C4-2B (cell line): ENCODE measurements around the gene UTF1.

Experiments
- ZFX ChIP-seq: fragments of 450-650 bp; IDR thresholded peaks from 2 replicates; pipeline ENCODE4 v1.6.1; 2017
- TF ChIP-seq, protein P1 (sequence below): fragments of 450-650 bp; conservative IDR thresholded peaks from 2 replicates; pipeline ENCODE4 v1.5.1; 2017; ENCODE audit warnings: mild to moderate bottlenecking

DNA sequence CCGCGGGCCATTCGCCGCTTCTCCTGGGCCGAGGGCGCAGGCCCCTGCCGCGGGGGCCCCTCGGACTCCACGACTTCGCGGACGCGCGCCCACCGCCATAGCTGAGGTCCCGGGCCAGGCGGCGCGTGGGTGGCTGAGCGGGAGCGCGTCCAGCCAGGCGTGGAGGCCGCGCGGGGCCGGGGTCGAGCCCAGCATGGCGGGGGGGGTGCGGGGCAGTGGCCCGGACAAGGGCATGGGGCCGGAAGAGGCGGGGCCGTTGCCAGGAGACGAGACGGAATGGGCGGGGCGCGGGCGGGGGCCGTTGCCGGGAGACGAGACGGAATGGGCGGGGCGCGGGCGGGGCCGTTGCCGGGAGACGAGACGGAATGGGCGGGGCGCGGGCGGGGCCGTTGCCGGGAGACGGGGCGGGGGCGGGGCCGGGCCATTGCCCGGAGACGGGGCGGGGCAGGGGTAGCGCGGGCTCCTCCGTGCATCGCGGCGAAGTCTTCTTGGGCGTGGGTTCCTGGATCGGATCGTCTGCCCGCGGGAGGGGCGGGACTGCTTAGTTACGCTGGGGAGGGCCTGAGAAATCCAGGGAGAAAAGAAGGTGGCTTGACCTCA lies 31.8 kb downstream of the UTF1 start:
- TF ChIP-seq, protein P1, sequence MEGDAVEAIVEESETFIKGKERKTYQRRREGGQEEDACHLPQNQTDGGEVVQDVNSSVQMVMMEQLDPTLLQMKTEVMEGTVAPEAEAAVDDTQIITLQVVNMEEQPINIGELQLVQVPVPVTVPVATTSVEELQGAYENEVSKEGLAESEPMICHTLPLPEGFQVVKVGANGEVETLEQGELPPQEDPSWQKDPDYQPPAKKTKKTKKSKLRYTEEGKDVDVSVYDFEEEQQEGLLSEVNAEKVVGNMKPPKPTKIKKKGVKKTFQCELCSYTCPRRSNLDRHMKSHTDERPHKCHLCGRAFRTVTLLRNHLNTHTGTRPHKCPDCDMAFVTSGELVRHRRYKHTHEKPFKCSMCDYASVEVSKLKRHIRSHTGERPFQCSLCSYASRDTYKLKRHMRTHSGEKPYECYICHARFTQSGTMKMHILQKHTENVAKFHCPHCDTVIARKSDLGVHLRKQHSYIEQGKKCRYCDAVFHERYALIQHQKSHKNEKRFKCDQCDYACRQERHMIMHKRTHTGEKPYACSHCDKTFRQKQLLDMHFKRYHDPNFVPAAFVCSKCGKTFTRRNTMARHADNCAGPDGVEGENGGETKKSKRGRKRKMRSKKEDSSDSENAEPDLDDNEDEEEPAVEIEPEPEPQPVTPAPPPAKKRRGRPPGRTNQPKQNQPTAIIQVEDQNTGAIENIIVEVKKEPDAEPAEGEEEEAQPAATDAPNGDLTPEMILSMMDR, result no peak
- no peak; the same call in 1 of the 2 replicates for TF ChIP-seq ZFX
